Measurements from ENCODE around the gene ART3. TPM values are rescaled to one million over a fixed set of nuclear protein-coding genes. Genes with fewer than 3 reads are reported as not detected.

Gene ART3
- total and polyA plus RNA-seq, 2 of the 8 experiments (the other 6 are each of a cell fraction or from before 2014, with no cell fraction given) = 0.21 to 0.63 TPM

DNA sequence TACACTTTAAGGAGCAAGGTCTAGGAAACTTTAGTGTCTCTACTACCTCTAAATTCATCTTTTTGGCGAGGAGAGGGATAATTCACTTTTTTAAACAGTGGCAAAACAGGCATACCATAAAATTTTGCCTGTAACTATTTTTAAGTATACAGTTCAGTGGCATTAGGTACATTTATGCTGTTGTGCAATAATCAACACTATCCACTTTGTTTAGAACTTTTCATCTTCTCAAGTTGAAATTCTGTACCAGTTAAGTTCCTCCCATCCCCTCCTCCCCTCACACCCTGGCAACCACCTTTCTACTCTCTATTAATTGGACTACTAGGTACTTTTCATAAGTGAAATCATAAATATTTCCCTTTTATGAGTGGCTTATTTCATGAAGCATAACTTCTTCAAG is 42.3 kb downstream of the ART3 start:
- no peak overlapping the region for H3K27ac ChIP-seq (ENCODE audit: low read depth, low read length)
- no peak overlapping the region for H2BK12ac ChIP-seq (ENCODE audit: low read depth, low read length)
- ChIA-PET POLR2A (ENCODE audit: partially characterized antibody) (no interaction called here), CTCF (ENCODE audit: partially characterized antibody) (no interaction called here)
- FAIRE-seq (no peak), DNase-seq (ENCODE audit: low read depth in 1 of 2, low spot score in 2 of 2) (no peak)
- H3K27me3 ChIP-seq (replicated peaks in 1 of 4; ENCODE audit: control insufficient read depth in 3 of 4, extremely low read depth in 1 of 4, insufficient read depth in 3 of 4, low read length in 3 of 4) = no peaks in the 10 kb centered on the region
- H4K8ac ChIP-seq (ENCODE audit: extremely low read depth, insufficient read depth, low read length) = no peak overlapping the region
- no peak overlapping the region for H3K4me2 ChIP-seq (ENCODE audit: insufficient read depth in 1 of 2, low read depth in 2 of 2, low read length in 2 of 2)
- H3K4me1 ChIP-seq (replicated peaks in 1 of 4; ENCODE audit: control insufficient read depth in 3 of 4, insufficient read depth in 4 of 4, low read length in 3 of 4) = no peaks in the 10 kb centered on the region
- no peak overlapping the region for H3K4me3 ChIP-seq (ENCODE audit: extremely low read depth in 1 of 4, insufficient read depth in 2 of 4, low read depth in 3 of 4, low read length in 4 of 4)
- no peak overlapping the region for H2BK20ac ChIP-seq (ENCODE audit: low read length)
- H3K79me2 ChIP-seq (ENCODE audit: control insufficient read depth in 1 of 2, insufficient read depth in 2 of 2, low read length in 2 of 2) = no peaks in the 10 kb centered on the region
- 94% methylated on average over 1 of the region's 1 CpG; no CpG with 5 or more reads in 1 of the 2 experiments for WGBS, 2 experiments (ENCODE audit: extremely low coverage in 1 of 2, insufficient coverage in 1 of 2, insufficient read length in 1 of 2, insufficient replicate concordance in 2 of 2, low coverage in 1 of 2, low lambda C conversion rate in 2 of 2, missing lambda C conversion rate in 1 of 2)
- H3K9ac ChIP-seq (replicated peaks in 1 of 4; ENCODE audit: extremely low read depth in 1 of 4, low read depth in 3 of 4, low read length in 3 of 4) = no peak overlapping the region
- H4K20me1 ChIP-seq (replicated peaks in 1 of 2; ENCODE audit: control insufficient read depth in 1 of 2, insufficient read depth in 2 of 2, low read length in 2 of 2) = no peaks in the 10 kb centered on the region
- no peak overlapping the region for H4K91ac ChIP-seq (replicated peaks; ENCODE audit: insufficient read length, low read length)
- peaks cover 5 to 81% (median 41%) of the 10 kb centered on the region in 4 experiments; a peak in 7 of 8 replicates for H3K36me3 ChIP-seq (ENCODE audit: control insufficient read depth in 2 of 4, insufficient read depth in 4 of 4, low read length in 3 of 4)
- H3K23ac ChIP-seq (ENCODE audit: insufficient read length) = no peak overlapping the region
- no peaks in the 10 kb centered on the region for H3K79me1 ChIP-seq (ENCODE audit: low read depth, low read length)
- no peak overlapping the region for H2BK120ac ChIP-seq (replicated peaks; ENCODE audit: low read depth, low read length)
- no peak overlapping the region for H2BK5ac ChIP-seq (ENCODE audit: low read depth, low read length)
- H3K14ac ChIP-seq (ENCODE audit: insufficient read length) = no peak overlapping the region
- H3K56ac ChIP-seq (replicated peaks; ENCODE audit: insufficient read length, low read depth, low read length) = no peak overlapping the region
- no peak overlapping the region for H3K18ac ChIP-seq (ENCODE audit: extremely low read depth, low read length)
- no peak overlapping the region for H2AFZ ChIP-seq (ENCODE audit: low read length)
- no peak overlapping the region for H2BK15ac ChIP-seq (ENCODE audit: low read length)
- H2AK5ac ChIP-seq (ENCODE audit: low read depth, low read length) = no peak overlapping the region
- no peaks in the 10 kb centered on the region; a peak in 1 of 4 replicates for H3K9me3 ChIP-seq (ENCODE audit: insufficient read depth in 2 of 2, low read depth in 1 of 2, low read length in 1 of 2)
- H4K5ac ChIP-seq (ENCODE audit: insufficient read length, low read depth, low read length) = no peak overlapping the region
- H3K23me2 ChIP-seq (ENCODE audit: low read depth, low read length) = no peaks in the 10 kb centered on the region
- no peak overlapping the region for H3K4ac ChIP-seq (replicated peaks; ENCODE audit: insufficient read length, low read depth, low read length)
- TF ChIP-seq CTBP2 (IDR thresholded peaks at IDR 0.05; ENCODE audit: borderline replicate concordance, insufficient read depth, insufficient read length, low read length) (no peak), ZNF274 (IDR thresholded peaks at IDR 0.05; ENCODE audit: borderline replicate concordance, extremely low read depth, low read length) (no peak), JUND (IDR thresholded peaks at IDR 0.05; ENCODE audit: low read length) (no peak), CREB1 (IDR thresholded peaks at IDR 0.05) (no peak), YY1 (IDR thresholded peaks at IDR 0.05; ENCODE audit: low read depth, low read length) (no peak), JUN (IDR thresholded peaks at IDR 0.05; ENCODE audit: low read depth, low read length) (no peak), SIX5 (IDR thresholded peaks at IDR 0.05; ENCODE audit: low read depth, low read length) (no peak), BRCA1 (IDR thresholded peaks at IDR 0.05; ENCODE audit: low read depth, low read length) (no peak), SIN3A (conservative IDR thresholded peaks at IDR 0.05 in 1 of 2, IDR thresholded peaks at IDR 0.05 in 1 of 2; ENCODE audit: low read depth in 1 of 2, low read length in 2 of 2) (no peak), BACH1 (IDR thresholded peaks at IDR 0.05; ENCODE audit: low read length) (no peak), HDAC6 (IDR thresholded peaks at IDR 0.05; ENCODE audit: low read depth, low read length) (no peak), CHD2 (IDR thresholded peaks at IDR 0.05; ENCODE audit: low read length) (no peak), SRF (IDR thresholded peaks at IDR 0.05; ENCODE audit: low read depth, low read length) (no peak), POLR2A (IDR thresholded peaks at IDR 0.05; ENCODE audit: control extremely low read depth in 1 of 2, low read depth in 2 of 2, low read length in 2 of 2) (no peak)
- TF ChIP-seq, protein P1, sequence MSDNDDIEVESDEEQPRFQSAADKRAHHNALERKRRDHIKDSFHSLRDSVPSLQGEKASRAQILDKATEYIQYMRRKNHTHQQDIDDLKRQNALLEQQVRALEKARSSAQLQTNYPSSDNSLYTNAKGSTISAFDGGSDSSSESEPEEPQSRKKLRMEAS (IDR thresholded peaks at IDR 0.05) = no peak
- TF ChIP-seq, protein P2, sequence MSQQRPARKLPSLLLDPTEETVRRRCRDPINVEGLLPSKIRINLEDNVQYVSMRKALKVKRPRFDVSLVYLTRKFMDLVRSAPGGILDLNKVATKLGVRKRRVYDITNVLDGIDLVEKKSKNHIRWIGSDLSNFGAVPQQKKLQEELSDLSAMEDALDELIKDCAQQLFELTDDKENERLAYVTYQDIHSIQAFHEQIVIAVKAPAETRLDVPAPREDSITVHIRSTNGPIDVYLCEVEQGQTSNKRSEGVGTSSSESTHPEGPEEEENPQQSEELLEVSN (IDR thresholded peaks at IDR 0.05) = no peak
